Mesenchymal stem cell (in vitro differentiated cells and primary cell): ENCODE data around the gene ACHE.
"Not testable (repeated sequence)": the region's sequence is repeated elsewhere in the genome, so short reads cannot be mapped to it uniquely, and the experiment has no call there.

Source experiments
- DNase-seq: peaks from one replicate; pipeline ENCODE4 v3.0.0-alpha.2; 2013
- H2AFZ ChIP-seq: one replicate; pipeline ENCODE4 v1.6.1; 2013; ENCODE audit warnings: low read depth, mild to moderate bottlenecking, control low read depth, inconsistent platforms, low read length, moderate library complexity
- H2AK5ac ChIP-seq: 2 replicates; pipeline ENCODE4 v1.6.1; 2013; ENCODE audit warnings: low read length, moderate library complexity, mild to moderate bottlenecking, inconsistent platforms; ENCODE audit not compliant: severe bottlenecking
- H2BK120ac ChIP-seq: one replicate; pipeline ENCODE4 v1.6.1; 2013; ENCODE audit warnings: low read depth, mild to moderate bottlenecking, inconsistent platforms, low read length, moderate library complexity
- H2BK12ac ChIP-seq, 2 experiments: one replicate each; pipeline ENCODE4 v1.6.1; 2013; ENCODE audit warnings: inconsistent platforms in 2 of 2, low read length in 2 of 2, mild to moderate bottlenecking in 2 of 2, moderate library complexity in 2 of 2, control low read depth in 1 of 2
- H2BK15ac ChIP-seq: one replicate; pipeline ENCODE4 v1.6.1; 2013; ENCODE audit warnings: mild to moderate bottlenecking, low read depth, inconsistent platforms; ENCODE audit not compliant: poor library complexity, severe bottlenecking
- H2BK5ac ChIP-seq: 2 replicates; pipeline ENCODE4 v1.6.1; 2013; ENCODE audit warnings: low read depth, mild to moderate bottlenecking, low read length, control low read depth, inconsistent platforms; ENCODE audit not compliant: poor library complexity, severe bottlenecking
- H3K14ac ChIP-seq, 2 experiments: one replicate each; pipeline ENCODE4 v1.6.1; 2013; ENCODE audit warnings: inconsistent platforms in 2 of 2, low read length in 2 of 2, control low read depth in 1 of 2, mild to moderate bottlenecking in 1 of 2, moderate library complexity in 1 of 2
- H3K18ac ChIP-seq, 2 experiments: one replicate each; pipeline ENCODE4 v1.6.1; 2013; ENCODE audit warnings: inconsistent platforms in 2 of 2, low read length in 2 of 2, control low read depth in 1 of 2, low read depth in 1 of 2, mild to moderate bottlenecking in 1 of 2
- H3K23ac ChIP-seq, 2 experiments: one replicate each; pipeline ENCODE4 v1.6.1; 2013; ENCODE audit warnings: inconsistent platforms in 2 of 2, low read length in 2 of 2, mild to moderate bottlenecking in 2 of 2, moderate library complexity in 2 of 2, control low read depth in 1 of 2
- H3K27ac ChIP-seq: 2 replicates; pipeline ENCODE4 v1.5.1; 2013; ENCODE audit warnings: mild to moderate bottlenecking, moderate library complexity, low read length, control low read depth, inconsistent platforms; ENCODE audit not compliant: poor library complexity, severe bottlenecking
- H3K27me3 ChIP-seq, 2 experiments: 2 replicates each; pipeline versions ENCODE4 v1.6.1 to v1.7.0; 2013; ENCODE audit warnings: low read length in 2 of 2, mild to moderate bottlenecking in 2 of 2, moderate library complexity in 2 of 2, control low read depth in 1 of 2, inconsistent platforms in 1 of 2; ENCODE audit not compliant: control insufficient read depth in 1 of 2, insufficient read depth in 1 of 2
- H3K36me3 ChIP-seq, 2 experiments: 2 replicates each; pipeline versions ENCODE4 v1.6.1 to v1.7.0; 2013; ENCODE audit warnings: low read length in 2 of 2, control low read depth in 1 of 2, inconsistent platforms in 1 of 2, low read depth in 1 of 2, mild to moderate bottlenecking in 1 of 2; ENCODE audit not compliant: insufficient read depth in 2 of 2, control insufficient read depth in 1 of 2
- H3K4ac ChIP-seq, 2 experiments: one replicate each; pipeline ENCODE4 v1.6.1; 2013; ENCODE audit warnings: inconsistent platforms in 2 of 2, low read length in 2 of 2, mild to moderate bottlenecking in 2 of 2, moderate library complexity in 2 of 2, control low read depth in 1 of 2, low read depth in 1 of 2
- H3K4me1 ChIP-seq: 2 replicates; pipeline ENCODE4 v1.6.1; 2013; ENCODE audit warnings: low read depth, low read length, control low read depth; ENCODE audit not compliant: control insufficient read depth, insufficient read depth
- H3K4me2 ChIP-seq: 2 replicates; pipeline ENCODE4 v1.6.1; 2013; ENCODE audit warnings: low read length, mild to moderate bottlenecking, inconsistent platforms; ENCODE audit not compliant: poor library complexity, severe bottlenecking
- H3K4me3 ChIP-seq, 2 experiments: 2 replicates each; pipeline versions ENCODE4 v1.5.1 to v1.7.0; 2013; ENCODE audit warnings: low read length in 2 of 2, mild to moderate bottlenecking in 2 of 2, control low read depth in 1 of 2, low read depth in 1 of 2; ENCODE audit not compliant: insufficient read depth in 1 of 2
- H3K79me1 ChIP-seq: replicated peaks from 2 replicates; pipeline ENCODE4 v1.6.1; 2013; ENCODE audit warnings: mild to moderate bottlenecking, control low read depth, low read length, inconsistent platforms; ENCODE audit not compliant: poor library complexity, severe bottlenecking
- H3K9ac ChIP-seq: 2 replicates; pipeline ENCODE4 v1.7.0; 2013; ENCODE audit warnings: mild to moderate bottlenecking, low read length, moderate library complexity
- H3K9me3 ChIP-seq: 2 replicates; pipeline ENCODE4 v1.7.0; 2013; ENCODE audit warnings: mild to moderate bottlenecking, low read length; ENCODE audit not compliant: control insufficient read depth
- H4K8ac ChIP-seq: one replicate; pipeline ENCODE4 v1.6.1; 2013; ENCODE audit warnings: inconsistent platforms, mild to moderate bottlenecking, low read length, moderate library complexity
- H4K91ac ChIP-seq: one replicate; pipeline ENCODE4 v1.6.1; 2013; ENCODE audit warnings: mild to moderate bottlenecking, low read length, inconsistent platforms
- WGBS: methylation state at CpG from one replicate; pipeline ENCODE4 v1.1.7; 2013; ENCODE audit warnings: mixed read lengths; 5-methylcytosine and 5-hydroxymethylcytosine counted together

ACHE gene

DNA sequence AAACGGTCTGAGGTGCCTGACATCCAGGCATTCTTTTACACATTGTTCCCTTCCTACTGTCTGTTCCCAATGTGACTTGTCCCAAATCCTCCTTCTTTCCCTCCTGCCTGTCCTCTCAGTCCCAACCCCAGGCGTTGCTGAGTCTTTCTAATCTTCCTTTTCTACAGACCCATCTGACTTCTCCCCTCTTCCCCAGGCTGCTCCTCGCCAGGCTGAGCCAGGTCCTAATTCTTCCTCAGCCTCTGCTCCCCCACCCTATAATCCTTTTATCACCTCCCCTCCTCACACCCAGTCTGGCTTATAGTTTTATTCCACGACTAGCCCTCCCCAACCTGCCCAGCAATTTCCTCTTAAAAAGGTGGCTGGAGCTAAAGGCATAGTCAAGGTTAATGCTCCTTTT, 27.9 kb upstream of the ACHE start:
- not testable (repeated sequence) for H3K23ac ChIP-seq, H2AFZ ChIP-seq, H3K4me2 ChIP-seq, H3K4ac ChIP-seq, H3K36me3 ChIP-seq, H3K79me1 ChIP-seq, H3K27ac ChIP-seq, H2BK12ac ChIP-seq, H3K4me3 ChIP-seq, H3K18ac ChIP-seq, H2AK5ac ChIP-seq, H3K14ac ChIP-seq, H3K4me1 ChIP-seq, H2BK5ac ChIP-seq, H2BK120ac ChIP-seq, H4K8ac ChIP-seq, H2BK15ac ChIP-seq, H4K91ac ChIP-seq, DNase-seq, H3K9ac ChIP-seq, H3K9me3 ChIP-seq
- peaks cover 13 to 25% of the 10 kb centered on the region in 2 experiments for H3K27me3 ChIP-seq
- WGBS: 24% methylated on average over 4 of the region's 4 CpGs

DNA sequence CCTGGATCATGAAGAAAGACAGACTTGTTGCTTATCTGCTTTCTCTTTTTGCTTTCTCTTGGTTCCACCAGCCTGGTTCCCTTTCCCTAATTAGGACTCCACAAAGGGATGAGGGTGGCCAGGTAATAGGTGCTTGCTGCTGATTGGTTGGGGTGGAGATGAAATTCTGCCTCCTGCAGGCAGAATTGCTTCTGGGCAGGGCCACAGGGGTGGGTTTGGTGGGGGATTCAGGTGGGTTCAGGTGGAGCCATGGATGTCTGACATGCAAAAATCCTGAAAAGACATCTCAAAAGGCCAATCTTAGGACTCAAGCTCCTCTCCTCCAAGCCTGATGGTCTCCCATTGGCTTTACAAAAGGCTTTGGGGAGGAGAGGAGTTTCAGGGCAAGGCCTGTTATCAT, 25.4 kb upstream of the ACHE start:
- H3K4me2 ChIP-seq: no peak overlapping the region
- no peak overlapping the region for H3K14ac ChIP-seq
- H3K9ac ChIP-seq: no peak overlapping the region
- no peak overlapping the region for H2BK120ac ChIP-seq
- no peak overlapping the region for H3K23ac ChIP-seq
- DNase-seq: no peak
- no peak overlapping the region for H2BK15ac ChIP-seq
- no peak overlapping the region for H3K4ac ChIP-seq
- H3K18ac ChIP-seq: no peak overlapping the region
- no peaks in the 10 kb centered on the region for H3K79me1 ChIP-seq
- no peak overlapping the region for H2AK5ac ChIP-seq
- H4K8ac ChIP-seq: no peak overlapping the region
- no peak overlapping the region for H2AFZ ChIP-seq
- peaks cover 13 to 20% of the 10 kb centered on the region in 2 experiments for H3K27me3 ChIP-seq
- H3K27ac ChIP-seq: no peak overlapping the region
- no peaks in the 10 kb centered on the region for H3K9me3 ChIP-seq
- no peaks in the 10 kb centered on the region for H3K4me1 ChIP-seq
- H3K36me3 ChIP-seq: no peaks in the 10 kb centered on the region
- H2BK5ac ChIP-seq: no peak overlapping the region
- no peak overlapping the region for H2BK12ac ChIP-seq
- H3K4me3 ChIP-seq: no peak overlapping the region
- no peak overlapping the region for H4K91ac ChIP-seq

DNA sequence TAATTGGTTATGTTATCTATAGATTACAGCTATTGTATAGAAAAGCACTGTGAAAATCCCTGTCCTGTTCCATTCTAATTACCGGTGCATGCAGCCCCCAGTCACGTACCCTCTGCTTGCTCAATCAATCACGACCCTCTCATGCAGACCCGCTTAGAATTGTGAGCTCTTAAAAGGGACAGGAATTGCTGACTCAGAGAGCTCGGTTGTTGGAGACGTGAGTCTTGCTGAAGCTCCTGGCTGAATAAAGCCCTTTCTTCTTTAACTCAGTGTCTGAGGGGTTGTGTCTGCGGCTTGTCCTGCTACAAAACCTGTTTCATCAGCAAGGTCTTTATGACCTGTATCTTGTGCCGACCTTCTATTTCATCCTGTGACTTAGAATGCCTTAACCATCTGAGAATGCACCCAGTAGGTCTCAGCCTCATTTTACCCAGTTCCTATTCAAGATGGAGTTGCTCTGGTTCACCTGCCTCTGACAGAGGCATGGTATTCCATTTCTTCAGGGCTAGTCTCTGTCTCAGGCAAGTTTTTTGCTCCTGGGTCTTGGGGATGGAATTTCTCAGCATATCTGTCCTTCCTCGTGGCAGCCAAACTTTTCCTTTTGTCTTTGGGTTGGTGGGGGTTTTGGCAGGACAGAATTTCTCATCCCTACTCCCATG, 24.2 kb upstream of the ACHE start:
- not testable (repeated sequence) for H2BK12ac ChIP-seq, H4K8ac ChIP-seq, H3K9ac ChIP-seq, H2BK5ac ChIP-seq, H3K14ac ChIP-seq, H3K4me1 ChIP-seq, H2BK15ac ChIP-seq, H2BK120ac ChIP-seq, H3K4ac ChIP-seq, DNase-seq, H3K79me1 ChIP-seq, H3K18ac ChIP-seq, H3K36me3 ChIP-seq, H3K27ac ChIP-seq, H4K91ac ChIP-seq, H2AK5ac ChIP-seq, H3K4me2 ChIP-seq, H3K9me3 ChIP-seq, H3K23ac ChIP-seq, H3K4me3 ChIP-seq
- Histone ChIP-seq H3K27me3 (peaks cover 13 to 20% of the 10 kb centered on the region in 2 experiments), H2AFZ (peak overlapping the region; percentile 42)
- 79% methylated on average over 9 of the region's 9 CpGs for WGBS

DNA sequence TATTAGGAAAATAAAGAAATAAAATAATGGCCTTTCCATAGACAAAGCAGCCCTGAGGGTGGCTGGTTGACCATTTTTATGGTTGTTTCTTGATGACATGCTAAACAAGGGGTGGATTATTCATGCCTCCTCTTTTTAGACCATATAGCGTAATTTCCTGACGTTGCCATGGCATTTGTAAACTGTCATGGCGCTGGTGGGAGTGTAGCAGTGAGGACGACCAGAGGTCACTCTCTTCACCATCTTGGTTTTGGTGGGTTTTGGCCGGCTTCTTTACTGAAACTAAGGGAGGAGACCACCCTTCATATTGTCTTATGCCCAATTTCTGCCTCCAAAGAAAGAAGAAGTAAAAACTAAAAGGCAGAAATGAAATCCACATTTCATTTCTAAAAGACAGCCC, 23.6 kb upstream of the ACHE start:
- H2BK120ac ChIP-seq, H3K9me3 ChIP-seq, H4K8ac ChIP-seq, H3K4me2 ChIP-seq, H2BK15ac ChIP-seq, H3K27ac ChIP-seq, H3K4me3 ChIP-seq, H3K79me1 ChIP-seq, H2AK5ac ChIP-seq, H3K9ac ChIP-seq, H3K23ac ChIP-seq, H3K4ac ChIP-seq, H3K14ac ChIP-seq, H3K36me3 ChIP-seq, H2BK12ac ChIP-seq, H2BK5ac ChIP-seq, H4K91ac ChIP-seq, H2AFZ ChIP-seq, DNase-seq, H3K18ac ChIP-seq, H3K4me1 ChIP-seq: not testable (repeated sequence)
- H3K27me3 ChIP-seq: peaks cover 13 to 20% of the 10 kb centered on the region in 2 experiments
- WGBS: 76% methylated on average over 5 of the region's 5 CpGs
